Fibroblast of mammary gland (primary cell): ENCODE data around the gene ZBTB21.

Experiments used
- DNase-seq: peaks from one replicate; pipeline ENCODE4 v3.0.0-alpha.2; 2010; ENCODE audit warnings: low read depth
- H3K4me3 ChIP-seq: 2 replicates; pipeline ENCODE4 v1.5.1; 2011; ENCODE audit warnings: low read depth, mild to moderate bottlenecking, low read length, moderate library complexity; ENCODE audit not compliant: control insufficient read depth
- TF ChIP-seq, protein P1 (sequence below): conservative IDR thresholded peaks from 2 replicates; pipeline ENCODE4 v1.5.1; 2011; ENCODE audit warnings: low read depth, low read length, inconsistent platforms; ENCODE audit not compliant: control insufficient read depth, insufficient read depth

ZBTB21 gene

GRCh38 chr21:41972511-41973205 is 37.5 kb downstream of the ZBTB21 start:
- no peak for DNase-seq
- H3K4me3 ChIP-seq, result no peak overlapping the region
- TF ChIP-seq, protein P1, sequence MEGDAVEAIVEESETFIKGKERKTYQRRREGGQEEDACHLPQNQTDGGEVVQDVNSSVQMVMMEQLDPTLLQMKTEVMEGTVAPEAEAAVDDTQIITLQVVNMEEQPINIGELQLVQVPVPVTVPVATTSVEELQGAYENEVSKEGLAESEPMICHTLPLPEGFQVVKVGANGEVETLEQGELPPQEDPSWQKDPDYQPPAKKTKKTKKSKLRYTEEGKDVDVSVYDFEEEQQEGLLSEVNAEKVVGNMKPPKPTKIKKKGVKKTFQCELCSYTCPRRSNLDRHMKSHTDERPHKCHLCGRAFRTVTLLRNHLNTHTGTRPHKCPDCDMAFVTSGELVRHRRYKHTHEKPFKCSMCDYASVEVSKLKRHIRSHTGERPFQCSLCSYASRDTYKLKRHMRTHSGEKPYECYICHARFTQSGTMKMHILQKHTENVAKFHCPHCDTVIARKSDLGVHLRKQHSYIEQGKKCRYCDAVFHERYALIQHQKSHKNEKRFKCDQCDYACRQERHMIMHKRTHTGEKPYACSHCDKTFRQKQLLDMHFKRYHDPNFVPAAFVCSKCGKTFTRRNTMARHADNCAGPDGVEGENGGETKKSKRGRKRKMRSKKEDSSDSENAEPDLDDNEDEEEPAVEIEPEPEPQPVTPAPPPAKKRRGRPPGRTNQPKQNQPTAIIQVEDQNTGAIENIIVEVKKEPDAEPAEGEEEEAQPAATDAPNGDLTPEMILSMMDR, result no peak

GRCh38 chr21:41971891-41972290 is 38.3 kb downstream of the ZBTB21 start:
- DNase-seq, result no peak
- TF ChIP-seq, protein P1, result no peak
- H3K4me3 ChIP-seq, result no peak overlapping the region

- DNase-seq, result no peak
- H3K4me3 ChIP-seq, result no peak overlapping the region
- TF ChIP-seq, protein P1, result no peak
Measured at GRCh38 chr21:41970751-41971653, 39.2 kb downstream of the ZBTB21 start.

DNA sequence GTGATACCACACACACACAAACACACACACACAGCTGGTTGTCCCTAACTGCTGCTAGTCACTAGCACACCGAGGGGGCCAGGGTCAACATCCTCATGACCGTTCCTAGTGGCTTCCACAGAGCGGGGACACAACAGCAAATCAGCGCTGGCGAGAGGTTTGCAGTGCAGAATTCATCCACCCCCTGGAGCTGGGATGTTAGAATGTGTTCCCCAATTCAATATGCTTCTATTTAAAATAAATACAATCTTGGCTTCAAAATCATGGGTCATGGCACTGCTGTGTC is 40.1 kb downstream of the ZBTB21 start:
- TF ChIP-seq, protein P1, result no peak
- DNase-seq, result no peak
- no peak overlapping the region for H3K4me3 ChIP-seq

GRCh38 chr21:41967708-41968107 is 42.5 kb downstream of the ZBTB21 start:
- TF ChIP-seq, protein P1, result no peak
- no peak overlapping the region for H3K4me3 ChIP-seq
- no peak for DNase-seq

DNA sequence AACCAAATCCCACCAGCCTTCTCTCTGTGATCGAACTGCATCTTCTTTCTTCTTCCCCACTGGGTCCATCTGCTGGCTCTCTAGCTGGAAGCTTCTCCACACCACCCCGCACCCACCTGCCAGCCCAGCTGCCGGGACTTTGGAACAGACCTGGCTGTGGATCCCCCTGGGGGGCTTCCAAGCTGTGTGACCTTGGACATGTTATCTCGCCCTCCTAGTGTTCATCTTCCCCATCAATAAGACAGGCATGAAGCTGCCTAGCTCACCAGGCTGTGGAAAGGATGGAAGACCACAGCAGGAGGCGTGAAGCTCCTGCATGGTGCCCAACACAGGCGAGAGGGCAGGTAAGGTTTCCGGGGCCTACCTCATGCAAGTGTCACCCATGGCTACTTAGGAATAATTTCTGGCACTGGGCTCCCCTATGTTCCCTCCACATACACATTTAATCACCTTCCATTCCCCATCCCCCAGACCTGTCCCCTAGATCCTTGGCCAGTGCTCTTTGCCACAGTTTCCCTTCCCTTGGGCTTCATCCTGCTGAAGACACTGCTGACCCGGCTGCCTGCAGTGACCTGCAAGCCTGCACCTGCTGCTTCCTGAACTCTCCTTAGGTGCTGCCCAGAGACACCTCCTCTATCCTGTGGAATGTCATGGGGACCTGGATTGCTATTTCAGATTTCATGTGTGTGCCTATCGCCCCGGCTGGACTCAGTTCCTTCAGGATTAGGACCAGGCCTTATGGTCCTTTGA is 43.1 kb downstream of the ZBTB21 start:
- TF ChIP-seq, protein P1, result no peak
- no peak for DNase-seq
- H3K4me3 ChIP-seq, result no peak overlapping the region
